NOMO-1 treated with dmso at 0.1 percent for 144 hours (cell line): ENCODE results near the gene CERS6.

Experiments used
- DNase-seq: peaks from one replicate; lab custom pipeline; 2025; ENCODE audit not compliant: unreplicated experiment; lab: John Stamatoyannopoulos, UW

Gene CERS6

DNA sequence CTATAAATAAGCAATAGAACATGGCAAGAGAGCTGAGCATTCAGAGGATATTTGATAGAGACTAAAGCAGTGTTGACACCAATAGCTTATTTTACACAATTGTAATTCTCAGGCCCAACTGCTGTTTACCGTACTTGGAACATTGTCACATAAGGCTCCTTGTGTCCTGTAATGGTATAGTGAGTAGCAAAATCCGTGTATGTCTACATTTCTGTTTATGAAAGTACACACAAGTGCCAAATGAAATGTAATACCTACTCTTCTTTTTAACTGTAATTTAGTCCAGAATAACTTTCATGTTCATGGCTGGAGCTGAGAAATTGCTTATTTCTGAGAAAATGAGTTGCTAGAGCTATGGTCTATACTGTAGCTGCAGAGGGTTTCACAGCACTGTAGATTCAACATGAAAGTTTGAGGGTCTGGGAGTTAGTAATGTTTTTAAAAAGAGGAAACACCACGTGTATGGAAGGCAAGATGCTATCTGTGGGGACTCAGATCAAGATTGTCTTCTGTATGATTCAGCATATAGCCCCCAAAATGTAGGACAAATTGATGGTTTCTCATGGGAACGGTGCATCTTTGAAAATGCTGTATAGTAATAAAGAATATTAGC is 236.2 kb downstream of the CERS6 start:
- no peak for DNase-seq

- no peak for DNase-seq
Observed at GRCh38 chr2:168694173-168694572, 238.1 kb downstream of the CERS6 start.

DNA sequence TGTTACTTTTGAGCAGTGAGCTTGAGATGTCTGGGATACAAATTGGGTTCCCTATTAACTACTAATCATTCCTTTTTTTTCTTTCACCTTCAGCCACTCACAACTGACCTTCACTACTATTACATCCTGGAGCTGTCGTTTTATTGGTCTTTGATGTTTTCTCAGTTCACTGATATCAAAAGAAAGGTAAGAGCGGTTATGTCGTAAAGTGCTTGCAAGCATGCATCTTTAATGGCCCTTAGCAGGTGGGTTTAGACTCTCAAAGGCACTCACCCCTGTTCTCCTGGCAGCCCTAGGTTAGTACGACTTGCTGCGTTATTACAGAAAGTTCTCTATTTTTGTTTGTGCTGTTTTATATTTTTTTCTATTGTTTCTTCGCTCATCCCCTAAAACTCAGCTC is 238.8 kb downstream of the CERS6 start:
- DNase-seq: no peak

DNA sequence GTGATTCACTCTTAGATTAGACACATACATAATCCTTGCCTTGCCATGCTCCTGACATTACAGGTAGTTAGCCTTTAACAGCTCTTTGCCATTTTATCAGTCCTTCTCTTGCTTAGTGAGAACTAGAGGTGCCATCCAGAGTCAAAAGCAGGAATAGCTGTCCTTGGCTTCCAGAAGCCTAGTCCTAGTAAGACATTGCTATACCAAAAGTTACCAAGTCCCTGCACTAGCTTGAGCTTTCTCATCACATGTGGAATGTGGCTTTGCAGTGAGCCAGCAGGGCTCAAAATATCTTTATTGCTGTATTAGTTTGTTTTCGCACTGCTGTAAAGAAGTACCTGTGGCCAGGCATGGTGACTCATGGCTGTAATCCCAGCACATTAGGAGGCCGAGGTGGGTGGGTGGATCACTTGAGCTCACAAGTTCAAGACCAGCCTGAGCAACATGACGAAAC is 241.6 kb downstream of the CERS6 start:
- DNase-seq: no peak

- no peak for DNase-seq
Observed at GRCh38 chr2:168698969-168699368, 242.9 kb downstream of the CERS6 start.

DNA sequence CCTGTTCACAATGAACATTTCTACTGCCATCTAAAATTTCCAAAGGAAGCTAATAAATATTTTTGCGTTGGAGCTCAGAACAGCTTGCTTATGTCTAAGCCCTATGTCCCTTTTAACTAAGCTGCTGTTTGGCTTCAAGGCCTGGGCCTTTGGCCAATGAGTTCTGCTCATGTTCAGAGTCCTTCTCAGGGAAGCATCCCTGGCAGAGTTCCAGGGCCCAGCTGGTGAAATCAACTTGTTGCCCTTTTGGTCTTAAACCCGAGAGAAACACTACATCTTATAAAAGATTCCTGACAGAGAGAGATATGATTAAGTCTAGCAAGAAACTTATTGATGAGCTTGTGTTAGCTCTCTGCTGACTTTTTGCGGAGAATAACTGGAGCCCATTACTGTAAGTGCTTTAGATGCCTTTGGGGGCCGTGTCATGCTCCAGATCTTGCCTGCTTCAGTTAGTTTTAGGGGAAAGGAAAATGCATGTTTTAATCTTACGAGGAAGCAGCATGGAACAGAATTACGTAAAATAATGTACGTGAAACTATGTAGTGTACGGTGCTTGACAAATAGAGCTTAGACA is 243.9 kb downstream of the CERS6 start:
- DNase-seq: no peak

DNA sequence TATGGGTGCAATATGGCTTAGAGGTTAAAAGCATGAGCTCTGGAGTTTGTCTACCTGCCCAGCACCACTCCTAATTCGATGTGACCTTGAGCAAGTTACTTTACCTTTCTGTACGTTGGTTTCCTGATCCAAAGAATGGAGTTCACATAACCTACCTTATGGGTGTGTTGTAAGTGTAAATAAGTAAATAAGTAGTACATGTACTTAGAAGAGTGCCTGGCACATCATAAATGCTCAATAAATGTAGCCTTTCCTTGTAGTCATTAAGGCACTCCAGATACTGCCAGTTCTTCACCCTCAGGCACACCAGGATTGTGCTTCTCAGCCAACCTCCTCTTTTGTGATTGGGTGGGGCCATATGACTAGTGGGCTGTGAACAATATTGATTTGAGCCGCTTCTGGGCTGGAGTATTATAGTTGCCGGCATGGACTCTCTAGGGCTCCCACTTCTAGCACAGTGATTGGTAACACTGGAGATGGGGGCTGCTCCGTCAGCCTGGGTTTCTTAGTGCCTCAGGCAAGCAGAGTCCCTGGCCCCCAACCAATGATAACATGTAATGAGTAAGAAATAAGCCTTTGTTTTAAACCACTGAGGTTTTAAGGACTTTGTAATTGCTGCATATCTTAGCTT is 244.7 kb downstream of the CERS6 start:
- DNase-seq: no peak

DNA sequence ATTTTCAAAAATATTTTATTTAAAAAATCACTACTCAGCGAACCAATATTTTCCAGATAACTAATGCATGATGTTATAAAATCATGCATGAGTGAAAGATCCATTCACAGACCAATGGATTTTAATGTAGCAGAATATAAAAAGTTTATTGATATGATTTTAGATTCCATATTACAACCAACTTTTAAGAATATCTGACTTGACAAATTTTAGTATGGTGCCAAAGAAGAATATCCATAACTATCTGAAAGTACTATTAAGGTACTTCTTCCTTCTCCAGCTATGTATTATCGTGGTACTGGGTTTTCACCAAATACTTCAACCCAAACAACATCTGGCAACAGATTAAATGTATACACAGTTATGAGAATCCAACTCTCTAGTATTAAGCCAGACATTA is 246.5 kb downstream of the CERS6 start:
- DNase-seq: no peak

DNA sequence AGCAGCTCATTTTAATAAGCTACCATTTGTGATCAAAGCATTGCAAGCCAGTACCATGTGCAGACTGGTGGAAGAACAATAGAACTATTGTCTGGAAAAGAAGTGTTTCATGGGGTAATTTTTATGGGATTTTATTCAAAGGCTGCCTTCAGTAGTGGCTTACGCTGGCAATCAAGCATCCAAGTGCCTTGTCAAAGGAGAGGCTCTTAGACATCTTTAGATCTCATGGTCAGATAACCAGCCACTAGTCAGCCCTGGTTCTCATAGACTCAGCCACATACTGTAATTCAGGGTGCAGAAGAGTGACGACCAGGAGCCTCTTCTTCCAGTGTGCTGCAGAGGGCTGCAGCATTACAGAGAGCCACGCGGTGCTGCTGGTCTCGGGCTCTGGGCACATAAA is 247.9 kb downstream of the CERS6 start:
- DNase-seq: no peak

- no peak for DNase-seq
Observed at GRCh38 chr2:168705534-168706470, 249.7 kb downstream of the CERS6 start.

DNA sequence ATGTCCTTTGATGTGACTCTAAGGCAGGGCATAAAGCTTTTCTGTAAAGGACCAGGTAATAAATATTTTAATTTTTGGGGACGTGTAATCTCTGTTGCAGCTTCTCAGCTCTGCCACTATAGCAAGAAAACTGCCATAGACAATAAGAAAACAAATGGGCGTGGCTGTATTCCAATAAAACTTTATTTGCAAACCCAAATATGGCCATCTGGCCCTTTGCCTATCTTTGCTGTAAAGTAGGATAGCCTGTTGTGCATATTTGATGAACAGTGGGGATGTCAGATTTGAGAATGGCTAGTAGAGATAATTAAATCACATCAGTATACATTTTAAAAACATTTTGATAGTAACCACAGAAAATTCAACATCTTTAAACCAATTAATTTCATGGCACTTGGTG is 250.7 kb downstream of the CERS6 start:
- DNase-seq: no peak

GRCh38 chr2:168708080-168708479 is 252.0 kb downstream of the CERS6 start:
- no peak for DNase-seq

DNA sequence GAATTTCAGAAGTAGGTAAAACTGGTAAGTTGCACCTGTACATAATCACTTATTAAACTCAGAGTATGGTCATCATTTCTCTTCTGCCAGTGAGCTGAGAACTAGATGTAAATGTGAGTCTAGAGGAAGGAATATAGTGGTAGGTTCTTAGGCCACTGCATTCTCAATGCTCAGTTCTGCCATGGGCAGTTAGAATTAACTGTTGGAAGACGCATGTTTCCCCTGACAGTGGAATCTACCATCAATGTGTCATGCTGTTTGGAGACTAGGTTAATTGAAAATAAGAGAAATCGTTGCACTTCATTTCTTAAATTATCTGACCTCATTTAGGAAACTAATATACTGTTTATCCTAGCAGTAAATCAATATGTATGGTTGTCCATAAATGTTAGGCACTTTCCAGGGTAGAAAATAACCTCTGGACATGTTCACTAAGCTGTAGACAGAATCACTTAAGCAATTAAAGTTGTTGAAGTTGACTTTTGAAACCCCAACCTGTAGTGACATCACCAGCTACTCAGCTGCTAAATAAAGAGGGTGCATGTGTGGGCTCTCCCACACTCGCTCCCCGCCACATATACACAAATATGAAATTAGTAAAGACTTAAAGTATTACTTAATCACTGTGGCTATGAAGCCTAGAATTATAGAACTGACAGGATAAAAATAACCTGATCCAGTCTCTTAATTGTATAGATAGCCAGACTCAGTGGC is 254.8 kb downstream of the CERS6 start:
- DNase-seq: no peak

- DNase-seq: no peak
Observed at GRCh38 chr2:168712053-168712452, 256.0 kb downstream of the CERS6 start.

DNA sequence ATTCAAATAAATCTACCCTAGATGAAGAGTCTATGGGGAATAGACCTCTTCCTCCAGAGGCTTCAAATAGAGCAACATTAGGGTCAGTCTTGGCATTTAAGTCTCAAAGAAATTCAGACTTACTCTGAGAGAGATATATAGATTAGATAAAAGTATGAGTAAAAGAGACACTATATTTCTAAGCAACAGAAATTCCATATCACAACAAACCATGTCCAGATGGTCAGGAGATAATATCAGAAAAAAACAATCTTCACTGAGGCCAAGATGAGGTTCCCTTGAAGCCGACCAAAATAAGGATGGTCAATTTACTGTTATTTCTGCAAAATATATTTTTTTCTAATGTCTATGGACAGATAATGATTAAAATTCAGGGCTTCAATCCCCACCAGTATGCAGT is 257.3 kb downstream of the CERS6 start:
- no peak for DNase-seq

DNA sequence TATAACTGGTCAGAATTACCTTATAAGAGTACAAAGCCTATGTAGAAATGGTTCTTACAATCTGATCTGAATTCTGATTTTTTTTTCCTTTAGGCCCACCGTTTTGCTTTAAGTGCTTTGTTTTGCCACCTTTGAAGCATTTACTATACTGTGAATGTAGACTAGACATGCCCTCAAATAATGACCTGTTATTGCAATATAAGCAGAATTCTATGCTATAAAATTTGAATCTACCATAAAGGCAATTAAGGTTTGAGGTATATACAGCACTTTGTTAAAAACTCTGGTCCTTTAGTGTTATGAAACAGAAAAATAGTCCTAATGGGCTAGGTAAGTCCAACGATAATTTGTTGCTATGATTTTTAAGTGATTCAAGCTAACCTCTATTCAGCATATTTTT is 259.8 kb downstream of the CERS6 start:
- DNase-seq: no peak

DNA sequence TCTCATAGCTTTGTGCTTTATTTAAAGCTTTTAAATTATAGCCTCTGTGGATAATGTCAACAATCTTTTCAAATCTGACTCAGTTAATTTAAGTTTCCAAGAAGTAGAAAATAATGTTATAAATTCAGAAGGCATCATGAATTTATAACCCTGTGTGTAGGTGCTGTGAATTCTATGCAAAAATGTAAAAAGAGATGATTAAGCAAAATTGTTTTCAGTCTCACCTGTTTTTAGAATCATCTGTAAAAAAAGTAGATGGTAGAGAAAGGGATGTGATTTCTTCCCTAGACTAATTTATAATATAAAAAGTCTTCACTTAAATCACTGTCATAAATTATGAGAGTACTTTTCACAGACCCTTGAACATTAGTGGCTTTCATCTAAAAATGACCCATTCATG is 260.8 kb downstream of the CERS6 start:
- no peak for DNase-seq

DNA sequence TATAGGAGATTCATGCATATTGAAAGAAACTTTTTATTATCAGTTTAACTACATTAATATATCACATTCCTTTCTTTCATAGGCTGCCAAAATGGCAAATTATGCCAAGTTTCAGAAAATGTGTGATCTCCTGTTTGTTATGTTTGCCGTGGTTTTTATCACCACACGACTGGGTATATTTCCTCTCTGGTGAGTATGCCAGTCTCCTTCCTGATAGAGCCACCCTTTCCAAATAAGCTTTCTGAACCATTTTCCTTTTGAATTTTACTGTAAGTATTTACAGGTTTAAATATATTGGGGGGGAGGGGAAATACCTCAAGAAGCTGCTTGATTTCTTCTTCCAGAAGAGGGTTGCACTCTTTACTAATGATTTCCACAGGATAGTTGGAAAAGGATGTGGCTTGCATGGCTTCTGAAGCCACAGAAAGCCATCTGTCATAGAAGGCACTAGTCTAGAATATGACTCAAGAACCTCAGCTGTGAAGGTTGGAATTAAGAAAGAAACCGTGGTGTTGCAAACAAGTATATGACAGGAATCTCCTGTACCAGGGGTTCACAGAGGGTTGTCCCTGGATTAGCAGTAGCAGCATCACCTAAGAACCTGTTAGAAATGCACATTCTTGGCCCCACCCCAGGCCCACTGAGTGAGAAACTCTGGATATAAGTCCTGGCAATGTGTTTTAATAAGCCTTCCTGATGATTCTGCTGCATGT is 261.9 kb downstream of the CERS6 start:
- DNase-seq: no peak

DNA sequence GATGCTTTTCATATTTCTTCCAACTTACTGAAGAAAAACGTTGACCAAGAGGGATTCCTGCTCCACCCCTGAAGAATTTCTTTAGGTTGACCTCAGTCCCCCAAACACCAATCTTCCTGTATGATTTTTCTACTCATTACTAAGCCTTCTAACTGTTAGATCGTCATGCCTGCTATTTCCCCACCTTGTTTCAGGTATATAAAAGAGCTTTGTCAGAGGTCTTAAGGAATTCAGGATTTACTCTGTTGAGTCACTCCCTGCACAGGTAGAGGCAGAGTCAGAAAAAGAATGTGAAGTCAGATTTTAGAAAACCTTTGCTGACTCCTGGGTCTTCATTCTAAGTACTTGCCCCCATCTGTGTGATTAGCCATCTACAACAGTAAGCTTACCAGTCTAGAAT is 262.6 kb downstream of the CERS6 start:
- no peak for DNase-seq

DNA sequence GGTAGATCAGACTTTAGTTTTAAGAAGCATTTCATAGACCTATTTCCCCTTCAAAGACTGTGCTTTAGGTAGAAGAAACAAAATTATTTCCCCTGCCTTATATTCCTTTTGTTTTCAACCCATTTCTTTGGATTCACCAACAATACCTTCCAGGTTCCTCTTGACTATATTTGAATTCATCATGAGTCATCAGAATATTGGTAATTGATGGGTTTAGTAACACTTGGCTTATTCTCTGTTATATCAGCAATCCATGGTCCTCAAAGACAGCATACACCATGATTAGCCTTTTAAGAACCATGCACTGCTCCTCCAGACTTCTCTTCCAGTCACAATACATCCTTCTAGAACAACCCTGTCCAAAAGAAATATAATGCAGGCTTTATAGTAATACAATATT is 263.4 kb downstream of the CERS6 start:
- DNase-seq: no peak
